Measurements from ENCODE around the gene CAMK1D.
"Not testable (repeated sequence)": the region's sequence is repeated elsewhere in the genome, so short reads cannot be mapped to it uniquely, and the experiment has no call there.

CAMK1D gene

DNA sequence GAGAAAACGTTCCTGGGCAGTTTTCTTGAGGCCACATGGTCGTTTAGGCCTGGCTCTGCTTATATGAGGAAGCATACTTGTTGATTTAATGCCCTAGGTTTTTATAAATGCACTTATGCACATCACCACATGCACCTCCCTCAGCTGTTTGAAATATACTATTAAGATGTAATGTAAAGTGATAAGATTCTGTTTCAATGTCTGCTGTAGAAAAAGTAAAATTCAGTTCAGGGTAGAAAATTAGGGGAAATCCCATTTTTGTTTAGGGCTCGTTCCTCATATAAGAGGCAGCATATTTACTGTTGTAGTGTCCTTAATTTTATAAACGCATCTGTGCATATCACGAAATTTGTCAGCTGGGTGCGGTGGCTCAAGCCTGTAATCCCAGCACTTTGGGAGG, 7.8 kb upstream of the CAMK1D start:
- DNase-seq = no peak

DNA sequence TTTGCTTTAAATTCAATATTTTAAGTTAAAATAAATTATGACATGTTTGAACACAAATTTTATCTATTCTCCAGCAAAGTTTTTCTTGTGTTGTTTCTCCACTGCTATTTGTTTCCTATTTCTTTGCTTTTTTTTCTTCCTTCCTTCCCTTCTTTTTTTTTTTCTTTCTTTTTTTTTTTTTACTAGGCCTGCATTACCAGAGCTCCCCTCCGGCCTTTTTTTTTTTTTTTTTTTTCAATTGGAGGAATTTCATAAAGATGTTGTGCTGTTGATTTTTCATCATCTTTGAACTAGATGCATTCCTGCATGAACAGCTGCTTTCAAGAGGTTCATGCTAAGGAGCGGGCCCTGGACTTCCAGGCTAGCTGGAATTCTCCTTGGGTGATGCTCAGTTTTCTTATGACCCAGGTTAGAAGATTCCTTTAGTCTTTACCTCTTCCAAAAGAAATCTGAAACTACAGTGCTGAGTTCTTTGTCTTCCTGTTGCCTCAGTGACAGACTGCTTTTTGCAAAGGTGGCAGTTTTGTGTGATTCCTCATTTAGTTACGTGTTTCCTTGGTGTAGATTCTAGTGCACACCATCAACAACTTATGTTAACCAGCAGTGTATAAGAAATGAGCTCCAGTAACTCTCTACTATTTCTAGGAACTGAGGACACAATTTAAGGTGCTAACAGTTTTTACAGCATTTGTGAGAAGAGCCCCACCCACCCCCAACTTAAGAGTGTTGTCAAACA, 4.8 kb upstream of the CAMK1D start:
- DNase-seq = no peak

DNA sequence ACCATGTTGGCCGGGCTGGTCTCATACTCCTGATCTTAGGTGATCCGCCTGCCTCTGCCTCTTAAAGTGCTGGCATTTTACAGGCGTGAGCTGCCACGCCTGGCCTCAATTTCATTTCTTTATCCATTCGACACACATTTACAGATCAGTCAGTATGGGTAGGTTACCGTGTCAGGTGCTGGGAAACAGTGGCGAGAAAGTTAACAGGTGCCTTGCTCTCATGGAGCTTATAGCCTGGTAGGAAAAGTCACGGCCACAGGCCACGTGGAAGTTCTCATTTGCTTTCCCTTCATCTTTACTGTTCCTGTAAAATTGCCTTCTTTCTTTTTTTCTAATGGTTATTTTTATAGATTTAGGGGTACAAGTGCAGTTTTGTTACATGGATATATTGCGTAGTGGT, 2.6 kb upstream of the CAMK1D start:
- no peak for DNase-seq

DNA sequence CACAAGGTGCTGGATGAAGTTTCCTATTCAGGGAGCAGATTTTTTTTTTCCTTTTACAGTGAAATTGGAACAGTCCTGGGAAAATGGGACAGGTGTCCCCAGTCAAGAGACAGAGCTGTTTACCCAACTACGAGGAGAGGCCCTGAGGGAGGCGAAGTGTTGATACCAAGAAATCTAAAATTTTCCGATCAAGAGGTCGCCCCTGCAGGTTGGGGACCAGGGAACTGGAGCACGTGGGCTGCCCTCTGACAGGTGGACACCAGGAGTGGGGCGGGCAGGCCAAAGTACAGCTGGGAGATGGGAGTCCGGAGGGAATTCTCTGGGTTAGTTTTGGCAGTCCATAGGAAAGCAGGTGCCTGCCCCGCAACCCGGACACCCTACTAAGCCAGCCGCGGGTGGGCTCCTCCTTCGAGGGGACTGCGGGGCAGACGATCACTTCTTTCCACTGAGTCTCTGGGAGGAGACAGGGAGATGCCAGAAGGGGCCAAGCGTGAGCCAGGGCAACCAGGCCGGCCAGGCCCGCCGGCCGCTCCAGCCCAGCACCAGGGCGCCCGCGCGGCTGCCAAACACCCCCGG, 965 bp upstream of the CAMK1D start:
- DNase-seq = peak in 1 of 6 experiments; percentile 55

DNA sequence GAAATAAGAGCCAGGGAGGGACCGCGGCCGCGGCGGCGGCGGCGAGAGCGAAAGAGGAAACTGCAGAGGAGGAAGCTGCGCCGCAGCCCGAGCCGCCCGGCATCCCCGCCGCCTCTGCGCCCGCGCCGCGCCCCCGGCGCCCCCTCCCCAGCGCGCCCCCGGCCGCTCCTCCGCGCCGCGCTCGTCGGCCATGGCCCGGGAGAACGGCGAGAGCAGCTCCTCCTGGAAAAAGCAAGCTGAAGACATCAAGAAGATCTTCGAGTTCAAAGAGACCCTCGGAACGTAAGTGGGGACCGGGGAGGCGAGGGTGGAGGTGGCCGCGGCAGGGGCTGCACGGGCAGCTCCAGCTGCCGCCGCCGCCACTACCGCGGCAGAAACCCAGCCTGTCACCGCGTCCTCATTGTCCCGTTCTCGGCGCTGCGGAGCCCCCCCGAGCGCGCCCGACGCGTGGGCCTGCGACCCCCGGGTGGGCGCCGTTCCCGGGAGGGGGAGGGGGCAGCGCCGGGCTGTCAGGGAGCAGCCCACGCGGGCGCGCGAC, 351 bp downstream of the CAMK1D start:
- DNase-seq = peak in 2 of 6 experiments; percentile 33 to 47

DNA sequence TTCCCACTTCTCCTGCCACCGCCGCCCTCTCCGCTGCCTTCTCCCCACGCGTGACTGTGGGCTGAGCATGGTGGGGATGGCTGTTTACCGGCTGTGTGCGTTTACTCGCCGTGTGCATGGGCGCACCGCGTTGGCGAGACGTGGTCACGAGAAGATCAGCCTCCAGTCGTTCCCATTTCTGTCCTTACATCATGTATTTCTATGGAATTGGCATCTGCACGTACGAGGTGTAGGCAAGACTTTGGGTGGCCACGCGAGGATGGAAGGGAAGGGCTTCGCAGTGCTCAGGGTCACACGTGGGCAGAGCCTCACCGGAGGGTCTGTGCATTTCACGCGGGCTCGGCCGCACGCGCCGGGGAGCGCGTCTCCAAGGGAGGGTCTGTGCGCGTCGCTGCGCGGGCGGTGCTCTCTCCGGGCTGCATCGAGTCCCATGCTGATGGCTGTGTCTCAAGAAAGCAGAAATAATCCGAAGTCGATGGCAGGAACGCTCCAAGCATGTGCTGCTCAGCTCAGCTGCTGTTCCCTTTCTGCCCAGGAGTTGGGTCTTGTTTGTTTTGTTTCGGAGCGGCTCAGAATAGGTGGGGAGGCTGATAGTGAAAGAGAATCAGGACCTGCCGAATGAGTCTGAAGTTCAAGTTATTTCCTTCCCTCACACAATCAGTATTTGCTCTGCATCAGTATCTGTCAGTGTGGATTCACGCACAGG, 973 bp downstream of the CAMK1D start:
- DNase-seq = peak; percentile 34 to 71 (median 50)

DNA sequence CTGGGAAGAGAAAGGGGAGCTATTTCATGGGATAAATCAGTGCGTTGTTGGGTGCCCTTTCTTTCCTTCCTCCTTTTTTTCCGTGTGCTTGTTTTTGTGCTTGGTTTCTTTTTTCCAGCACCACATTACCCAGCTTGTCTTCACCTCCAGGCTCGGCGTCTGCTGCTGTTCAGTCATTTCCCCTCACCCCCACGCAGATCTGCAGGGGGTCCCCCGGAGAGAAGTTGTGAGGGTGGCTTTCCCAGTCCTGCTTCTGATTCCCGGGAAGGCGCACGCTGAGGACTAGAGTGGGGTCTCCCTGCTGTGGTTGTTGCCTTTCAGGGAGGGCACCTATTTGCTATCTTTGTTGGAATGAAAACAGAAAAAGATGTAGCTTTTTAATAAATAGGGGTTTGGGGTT, 1.6 kb downstream of the CAMK1D start:
- no peak for DNase-seq

DNA sequence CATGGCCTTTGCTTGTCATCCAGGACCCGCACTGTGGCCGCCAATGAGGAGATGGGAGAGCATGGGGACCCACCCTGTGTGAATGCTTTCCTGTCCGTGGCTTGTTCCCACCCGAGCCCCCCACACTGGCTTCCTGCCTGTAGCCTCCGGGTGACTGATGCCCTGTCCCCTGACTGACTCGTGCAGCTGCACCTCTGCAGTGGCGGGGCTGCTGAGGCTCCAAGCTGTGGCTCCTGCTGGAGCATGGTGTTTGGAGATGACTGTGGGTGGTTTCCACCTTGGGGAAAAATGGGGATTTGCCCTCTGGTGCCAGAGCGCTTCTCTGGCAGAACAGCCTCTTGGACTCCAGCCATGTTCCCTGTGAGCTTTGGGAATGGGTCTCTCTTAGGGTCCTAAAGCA, 2.1 kb downstream of the CAMK1D start:
- DNase-seq = no peak

DNA sequence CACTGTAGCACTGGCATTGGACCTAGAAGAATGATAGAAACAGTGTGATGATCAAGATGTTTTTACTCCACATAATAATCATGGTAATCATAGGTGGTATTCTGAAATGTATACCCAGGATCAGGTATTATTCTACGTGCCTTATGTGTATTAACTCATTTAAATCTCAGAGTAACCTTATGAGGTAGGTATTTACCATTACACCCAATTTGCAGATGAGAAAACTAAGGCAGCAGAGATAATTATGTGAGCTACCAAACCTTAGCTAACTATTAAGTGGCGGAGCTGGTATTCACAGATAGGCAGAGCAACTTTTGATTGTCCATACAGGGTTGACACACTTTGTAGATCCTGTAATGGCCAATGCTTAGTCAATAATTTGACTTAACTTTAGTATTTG, 2.5 kb downstream of the CAMK1D start:
- DNase-seq = no peak

DNA sequence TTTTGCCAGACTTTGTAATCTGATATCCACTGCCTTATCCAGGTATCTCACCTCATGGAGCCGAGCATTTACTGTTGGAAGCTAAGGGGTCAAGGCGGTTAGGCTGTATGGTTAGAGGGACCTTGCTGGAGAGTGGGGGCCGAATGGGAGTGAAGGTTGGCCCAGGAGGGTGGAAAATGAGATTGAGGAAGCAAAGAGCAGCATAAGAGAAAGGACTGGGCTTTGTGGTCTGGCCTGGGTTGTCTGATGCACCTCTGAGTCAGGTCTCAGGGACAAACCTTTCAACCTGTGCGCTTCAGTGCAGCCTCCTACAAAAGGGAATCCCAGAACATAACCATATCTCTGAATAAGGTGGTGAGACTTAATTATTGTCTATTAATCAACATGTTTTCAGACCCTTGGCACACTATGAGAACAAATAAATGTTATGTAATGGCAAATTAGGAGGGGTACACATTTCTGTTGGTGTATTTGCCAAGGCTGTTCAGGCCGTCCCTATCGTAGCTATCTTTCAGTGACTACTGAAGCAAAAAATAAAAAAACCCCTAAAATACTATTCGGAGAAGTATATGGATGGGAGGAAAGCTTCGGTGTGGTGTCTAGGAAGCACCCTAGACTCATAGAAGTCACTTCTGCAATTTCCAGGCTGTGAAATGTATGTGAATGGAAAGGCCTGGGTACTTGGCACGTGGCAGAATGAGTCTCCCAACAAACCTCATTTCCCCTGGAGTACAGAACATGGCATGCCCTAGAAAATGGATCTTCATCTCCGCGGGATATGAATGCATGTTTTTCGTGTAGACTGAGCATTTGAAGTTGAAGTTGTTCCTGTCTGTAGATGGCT, 4.3 kb downstream of the CAMK1D start:
- DNase-seq = no peak

DNA sequence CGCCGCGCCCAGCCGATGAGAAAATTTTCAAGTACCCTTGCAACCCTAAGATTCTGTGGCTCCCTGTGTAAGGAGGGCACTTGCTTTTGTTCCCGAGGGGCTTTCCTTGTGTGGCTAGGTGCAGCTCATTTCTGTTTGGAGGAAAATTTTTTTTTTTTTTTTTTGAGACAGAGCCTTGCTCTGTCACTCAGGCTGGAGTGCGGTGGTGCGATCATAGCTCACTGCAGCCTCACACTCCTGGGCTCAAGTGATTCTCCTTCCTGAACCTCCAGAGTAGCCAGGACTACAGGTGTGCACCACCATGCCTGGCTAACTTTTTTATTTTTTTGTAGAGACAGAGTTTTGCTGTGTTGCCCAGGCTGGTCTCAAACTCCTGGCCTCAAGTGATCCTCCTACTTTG, 5.3 kb downstream of the CAMK1D start:
- DNase-seq = not testable (repeated sequence)

DNA sequence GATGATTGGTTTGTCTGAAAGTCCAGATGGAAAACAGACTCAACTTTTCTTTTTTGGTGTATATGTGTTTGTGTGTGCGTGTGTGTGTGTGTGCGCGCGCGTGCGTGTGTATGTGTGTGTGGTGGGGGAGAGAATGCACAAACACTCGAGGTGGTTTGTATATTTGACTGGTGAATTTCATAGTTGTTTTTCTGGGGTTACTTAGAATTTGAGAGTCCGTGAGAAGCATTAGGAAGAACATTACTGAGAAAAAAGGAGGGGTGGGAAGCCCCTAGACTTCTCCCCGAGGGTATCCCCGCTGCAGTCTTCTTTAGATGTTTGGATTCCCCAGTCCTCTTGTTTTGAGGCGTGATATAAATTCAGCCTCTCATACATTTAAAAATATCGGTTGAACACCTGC, 6.0 kb downstream of the CAMK1D start:
- DNase-seq = no peak

DNA sequence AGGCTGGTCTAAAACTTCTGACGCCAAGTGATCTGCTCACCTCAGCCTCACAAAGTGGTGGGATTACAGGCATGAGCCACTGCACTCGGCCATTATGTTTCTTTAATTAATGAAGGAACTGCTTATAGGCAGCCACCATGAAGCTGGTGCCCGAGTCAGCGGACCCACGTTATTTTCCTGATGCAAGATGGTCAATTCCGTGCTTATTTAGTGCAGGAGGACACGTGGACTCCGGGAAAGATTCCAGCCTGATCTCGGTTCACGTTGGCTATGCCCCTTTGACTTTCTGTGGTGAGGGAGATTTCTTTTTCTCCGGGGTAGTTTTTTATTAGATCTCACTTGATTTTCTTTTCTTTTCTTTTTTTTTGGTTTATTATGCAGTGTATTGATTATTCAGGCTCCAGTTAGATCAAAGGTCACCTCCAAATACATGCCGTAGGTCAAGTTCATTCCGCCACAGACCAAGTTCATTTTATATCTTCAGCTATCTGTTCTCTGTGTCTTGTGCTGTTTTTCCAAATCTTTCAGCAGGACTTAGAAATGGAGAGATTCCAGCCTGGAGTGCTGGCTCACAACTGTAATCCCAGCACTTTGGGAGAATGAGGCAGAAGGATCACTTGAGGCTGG, 8.3 kb downstream of the CAMK1D start:
- DNase-seq = no peak

DNA sequence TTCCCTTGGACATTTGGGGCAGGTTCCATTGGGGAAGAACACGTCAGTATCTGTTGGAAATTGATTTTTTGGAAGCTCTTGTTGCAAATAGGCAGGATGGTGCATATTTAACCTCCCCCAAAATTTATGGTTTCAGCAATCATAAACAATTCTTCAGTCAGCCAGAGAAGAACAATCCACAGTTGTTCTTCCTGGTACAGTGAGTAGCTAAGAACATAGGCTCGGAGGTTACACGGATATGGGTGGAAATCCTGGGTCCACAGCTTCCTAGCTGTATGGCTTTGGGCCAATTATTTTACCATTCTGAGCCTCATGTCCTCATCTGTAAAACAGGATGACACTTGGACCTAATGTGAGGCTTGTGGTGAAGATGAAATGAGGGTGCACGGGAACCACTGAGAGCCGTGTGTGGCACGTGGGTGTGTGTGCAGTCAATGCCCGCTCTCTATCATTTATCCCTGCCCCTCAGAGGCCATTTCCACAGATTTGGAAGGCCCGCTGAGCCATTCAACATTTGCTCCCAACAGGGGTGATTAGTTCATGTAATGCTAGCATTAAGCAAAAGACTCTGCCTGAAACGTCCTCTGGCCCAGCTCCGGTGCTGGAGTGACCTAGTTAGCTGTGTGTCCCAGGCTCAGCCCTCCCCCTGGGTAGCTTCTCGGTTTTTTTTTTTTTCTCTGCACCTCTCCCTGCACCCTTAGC, 9.7 kb downstream of the CAMK1D start:
- DNase-seq = no peak

DNA sequence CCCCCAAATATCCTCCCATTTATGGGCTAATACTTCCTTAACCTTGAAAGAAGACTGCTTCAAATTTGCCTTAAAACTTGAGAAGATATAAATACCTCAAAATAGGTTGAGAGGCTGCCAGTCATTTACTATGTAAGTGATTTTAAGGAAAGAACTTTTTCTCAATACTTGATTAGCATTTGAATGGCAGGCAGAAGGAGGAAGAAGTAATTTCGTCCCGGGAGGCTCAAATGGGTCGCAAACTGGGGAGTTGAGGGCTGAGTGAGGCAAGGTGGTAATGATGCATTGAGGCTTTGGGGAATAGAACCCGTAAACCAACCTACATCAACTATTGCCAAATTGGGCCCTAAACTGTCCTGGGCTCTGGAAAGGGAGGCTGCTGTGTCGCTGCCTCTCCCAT, 11.1 kb downstream of the CAMK1D start:
- no peak for DNase-seq

DNA sequence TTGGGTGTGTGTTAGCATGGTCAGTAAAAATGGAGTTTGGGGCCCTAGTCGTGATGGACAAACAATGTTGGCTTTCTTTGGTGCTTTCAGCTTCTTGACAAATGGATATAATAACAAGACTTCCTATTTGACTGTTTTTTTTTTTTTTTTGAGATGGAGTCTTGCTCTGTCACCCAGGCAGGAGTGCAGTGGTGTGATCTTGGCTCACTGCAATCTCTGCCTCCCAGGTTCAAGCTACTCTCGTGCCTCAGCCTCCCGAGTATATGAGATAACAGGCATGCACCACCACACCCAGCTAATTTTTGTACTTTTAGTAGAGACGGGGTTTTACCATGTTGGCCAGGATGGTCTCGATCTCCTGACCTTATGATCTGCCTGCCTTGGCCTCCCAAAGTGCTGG, 11.8 kb downstream of the CAMK1D start:
- not testable (repeated sequence) for DNase-seq

DNA sequence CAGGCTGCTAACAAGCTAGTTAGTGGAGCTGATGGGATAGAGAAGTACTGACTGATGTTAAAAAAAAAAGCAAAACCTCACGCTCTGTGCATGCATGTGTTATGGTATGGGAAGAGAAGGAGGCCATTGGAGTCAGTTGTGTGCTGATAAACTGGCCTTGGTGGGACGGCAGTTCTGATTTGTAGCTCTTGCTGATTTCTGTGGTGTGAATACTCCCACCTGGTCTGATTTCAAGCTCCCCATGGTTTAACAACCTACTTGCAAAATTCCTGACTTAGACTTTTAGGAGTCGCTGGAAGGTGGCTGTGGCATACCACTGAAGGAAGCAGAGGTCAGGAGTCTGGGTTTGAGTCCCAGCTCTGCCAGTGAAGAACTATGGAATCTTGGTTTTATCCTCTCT, 15.2 kb downstream of the CAMK1D start:
- no peak for DNase-seq

DNA sequence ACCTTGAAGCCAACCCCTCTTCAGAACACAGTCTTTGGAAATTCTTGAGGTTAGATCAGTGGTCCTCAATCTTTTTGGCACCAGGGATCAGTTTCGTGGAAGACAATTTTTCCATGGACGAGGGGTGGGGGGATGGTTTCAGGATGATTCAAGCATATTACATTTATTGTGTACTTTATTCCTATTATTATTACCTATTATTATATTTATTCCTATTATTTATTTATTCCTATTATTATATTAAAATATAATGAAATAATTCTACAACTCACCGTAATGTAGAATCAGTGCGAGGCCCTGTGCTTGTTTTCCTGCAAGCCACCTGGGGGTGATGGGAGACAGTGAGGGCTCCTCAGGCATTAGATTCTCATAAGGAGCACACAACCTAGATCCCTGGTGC, 17.9 kb downstream of the CAMK1D start:
- no peak for DNase-seq

DNA sequence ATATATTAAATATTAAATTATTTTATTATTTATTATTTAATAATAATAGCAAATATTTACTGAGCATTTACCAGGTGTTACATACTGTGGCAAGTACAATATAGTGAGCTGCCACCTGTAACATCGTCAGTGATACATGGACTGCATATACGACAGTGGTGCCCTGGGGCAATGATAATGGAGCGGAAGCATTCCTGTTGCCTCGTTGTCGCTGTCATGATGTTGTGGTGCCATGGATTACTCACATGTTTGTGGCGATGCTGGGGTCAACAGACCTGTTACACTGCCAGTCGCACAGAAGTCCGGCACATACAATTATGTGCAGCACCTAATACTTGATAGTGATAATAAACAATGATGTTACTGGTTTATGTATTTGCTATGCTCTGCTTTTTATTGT, 20.6 kb downstream of the CAMK1D start:
- DNase-seq = no peak

DNA sequence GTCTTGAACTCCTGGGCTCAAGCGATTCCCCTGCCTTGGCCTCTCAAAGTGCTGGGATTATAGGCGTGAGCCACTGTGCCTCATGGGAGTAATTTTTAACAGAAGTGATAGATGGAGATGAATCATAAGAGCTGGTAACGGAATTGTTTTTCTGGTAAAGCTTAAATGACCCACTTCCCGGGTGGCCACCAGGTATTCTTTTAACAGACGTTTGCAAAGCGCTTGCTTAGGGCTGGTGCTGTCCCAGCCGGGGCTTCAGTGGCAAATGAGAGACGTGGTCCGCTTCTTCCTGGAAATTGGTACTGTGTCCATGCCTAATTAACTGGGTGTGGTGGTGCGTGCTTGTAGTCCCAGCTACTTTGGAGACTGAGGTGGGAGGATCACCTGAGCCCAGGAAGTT, 23.5 kb downstream of the CAMK1D start:
- no peak for DNase-seq

DNA sequence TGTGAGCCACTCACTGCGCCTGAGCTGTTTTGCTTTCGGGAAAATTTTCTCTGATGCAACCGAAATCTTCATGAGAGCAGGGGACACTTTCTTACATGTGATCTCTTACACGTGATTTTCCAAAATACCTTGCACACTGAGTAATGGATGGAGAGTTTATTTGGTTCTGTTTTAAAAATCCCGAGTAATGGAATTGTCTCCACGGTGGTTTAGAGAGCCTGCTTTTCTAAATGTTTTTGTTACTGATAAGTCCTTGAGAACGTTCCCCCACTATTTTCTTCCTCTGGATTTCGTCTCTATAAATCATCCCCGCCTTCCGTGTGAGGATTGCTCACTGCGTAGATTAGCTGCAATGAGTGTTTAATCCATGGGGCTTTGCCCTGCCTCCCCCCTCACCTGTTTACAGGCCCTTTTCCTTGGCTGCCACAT, 25.7 kb downstream of the CAMK1D start:
- DNase-seq = no peak

DNA sequence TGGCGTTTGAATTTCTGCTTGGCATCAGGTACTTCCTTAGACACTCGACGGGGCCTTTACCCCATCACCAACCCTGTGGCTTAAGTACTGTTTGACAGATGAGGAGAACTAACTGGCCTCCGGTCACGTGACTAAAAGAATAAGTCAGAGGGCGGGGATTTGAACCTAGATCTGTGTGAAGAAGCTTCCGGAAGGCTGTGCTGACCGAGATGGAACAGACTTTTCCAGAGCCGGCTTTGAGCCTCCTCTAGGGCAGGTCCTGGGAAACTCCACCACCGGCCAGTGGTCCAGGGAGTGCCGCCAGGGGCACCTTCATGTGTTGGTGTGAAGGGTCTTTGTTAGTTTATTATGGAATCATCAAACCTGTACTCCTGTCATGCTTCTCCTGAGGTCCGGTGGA, 26.9 kb downstream of the CAMK1D start:
- DNase-seq = no peak

Data from stimulated activated naive CD4-positive, alpha-beta T cell (primary cell).